Kidney glomerular epithelial cell (primary cell): ENCODE data around the gene HOXC11.

Experiments used
- DNase-seq: peaks from one replicate; lab custom pipeline; 2025; lab: John Stamatoyannopoulos, UW

Gene HOXC11

GRCh38 chr12:54021432-54022013, 48.6 kb downstream of the HOXC11 start:
- no peak for DNase-seq

GRCh38 chr12:54022960-54023884, 50.3 kb downstream of the HOXC11 start:
- no peak for DNase-seq

- no peak for DNase-seq
Measured at GRCh38 chr12:54024127-54024526, 51.2 kb downstream of the HOXC11 start.

- no peak for DNase-seq
Measured at GRCh38 chr12:54024581-54025305, 51.8 kb downstream of the HOXC11 start.

- no peak for DNase-seq
Measured at GRCh38 chr12:54025499-54026405, 52.8 kb downstream of the HOXC11 start.

GRCh38 chr12:54026640-54027441, 53.9 kb downstream of the HOXC11 start:
- no peak for DNase-seq
